Measurements from ENCODE around the gene SLC7A14.

The SLC7A14 gene

GRCh38 chr3:170563712-170564423, 22.0 kb downstream of the SLC7A14 start:
- peak; percentile 56 for DNase-seq (ENCODE audit: extremely low read depth, low read depth)
- H3K4me3 ChIP-seq (replicated peaks; ENCODE audit: low read depth, low read length), result no peak overlapping the region
- TF ChIP-seq CTCF (IDR thresholded peaks at IDR 0.05; ENCODE audit: low read depth, low read length, missing control alignments), result no peak

GRCh38 chr3:170562080-170562479, 23.8 kb downstream of the SLC7A14 start:
- H3K4me3 ChIP-seq (replicated peaks; ENCODE audit: low read depth, low read length), result no peak overlapping the region
- no peak for DNase-seq (ENCODE audit: extremely low read depth, low read depth)
- TF ChIP-seq CTCF (IDR thresholded peaks at IDR 0.05; ENCODE audit: low read depth, low read length, missing control alignments), result no peak

GRCh38 chr3:170560717-170561382, 25.0 kb downstream of the SLC7A14 start:
- TF ChIP-seq CTCF (IDR thresholded peaks at IDR 0.05; ENCODE audit: low read depth, low read length, missing control alignments), result no peak
- H3K4me3 ChIP-seq (replicated peaks; ENCODE audit: low read depth, low read length), result no peak overlapping the region
- no peak for DNase-seq (ENCODE audit: extremely low read depth, low read depth)

- no peak for DNase-seq (ENCODE audit: extremely low read depth, low read depth)
- H3K4me3 ChIP-seq (replicated peaks; ENCODE audit: low read depth, low read length), result no peak overlapping the region
- no peak for TF ChIP-seq CTCF (IDR thresholded peaks at IDR 0.05; ENCODE audit: low read depth, low read length, missing control alignments)
These were observed 25.6 kb downstream of the SLC7A14 start for GRCh38 chr3:170560296-170560695.

GRCh38 chr3:170558427-170558826, 27.4 kb downstream of the SLC7A14 start:
- DNase-seq (ENCODE audit: extremely low read depth, low read depth), result no peak
- no peak for TF ChIP-seq CTCF (IDR thresholded peaks at IDR 0.05; ENCODE audit: low read depth, low read length, missing control alignments)
- no peak overlapping the region for H3K4me3 ChIP-seq (replicated peaks; ENCODE audit: low read depth, low read length)

GRCh38 chr3:170555329-170555728, 30.5 kb downstream of the SLC7A14 start:
- H3K4me3 ChIP-seq (replicated peaks; ENCODE audit: low read depth, low read length), result no peak overlapping the region
- TF ChIP-seq CTCF (IDR thresholded peaks at IDR 0.05; ENCODE audit: low read depth, low read length, missing control alignments), result no peak
- DNase-seq (ENCODE audit: extremely low read depth, low read depth), result no peak
